Testis (tissue), 3 donors: Measurements from ENCODE around the gene NFATC3. TPM values are rescaled to one million over a fixed set of nuclear protein-coding genes. Genes with fewer than 3 reads are reported as not detected.

Source experiments
- DNase-seq: peaks from one replicate; pipeline ENCODE4 v3.0.0-alpha.2; 2019
- H3K27ac ChIP-seq, 2 donors: fragments of 200-600 bp; sonication (generic); one replicate each; pipeline ENCODE4 v1.5.1; 2019
- H3K27me3 ChIP-seq: fragments of 200-600 bp; sonication (generic); one replicate; pipeline ENCODE4 v1.5.1; 2019
- H3K36me3 ChIP-seq: fragments of 200-600 bp; sonication (generic); one replicate; pipeline ENCODE4 v1.5.1; 2017; ENCODE audit warnings: low read depth; ENCODE audit errors: missing control alignments
- H3K4me1 ChIP-seq: fragments of 200-600 bp; sonication (generic); one replicate; pipeline ENCODE4 v1.5.1; 2019
- H3K4me3 ChIP-seq, 2 donors: fragments of 200-600 bp; sonication (generic); one replicate each; pipeline ENCODE4 v1.5.1; 2017 to 2019
- H3K9me3 ChIP-seq: fragments of 200-600 bp; sonication (generic); one replicate; pipeline ENCODE4 v1.5.1; 2017
- CTCF ChIP-seq, 3 experiments: fragments of 450-650 bp in 2 of 3; fragments of 200-600 bp in 1 of 3; sonication (generic) in 1 of 3; IDR thresholded peaks; one replicate each; pipeline ENCODE4 v1.5.1; 2016 to 2019; ENCODE audit warnings: antibody characterized with exemption in 3 of 3, mild to moderate bottlenecking in 2 of 3, moderate library complexity in 1 of 3
- POLR2A ChIP-seq: fragments of 450-650 bp; IDR thresholded peaks from one replicate; pipeline ENCODE4 v1.6.1; 2017; ENCODE audit warnings: antibody characterized with exemption, mild to moderate bottlenecking, moderate library complexity
- WGBS, 2 donors: methylation state at CpG; one replicate each; pipeline ENCODE4 v1.1.5; 2018; 5-methylcytosine and 5-hydroxymethylcytosine counted together
- intact Hi-C: fragments of 100-400 bp; cut with DNase I; formaldehyde crosslinking; loops from one replicate; pipeline ENCODE4 v1.15.1; 2023; ENCODE audit warnings: low total_unique reads
- polyA plus RNA-seq: library from polyadenylated mRNA; stranded (reverse); fragments of 350-450 nt; fragmentation: Illumina TruSeq; extraction: RNeasy Lipid Tissue Mini Kit (QIAGEN cat#74804); gene quantifications from one replicate; pipeline ENCODE4 v1.2.3, GENCODE V29; 2014; ENCODE audit warnings: low read depth, low replicate concordance; ENCODE audit not compliant: insufficient read depth
- total RNA-seq, 2 donors: library from RNA; depleted of rRNA; stranded (reverse); fragments of >200 nt; gene quantifications; one replicate each; pipeline ENCODE4 v1.2.3, GENCODE V29; 2016

The NFATC3 gene
- total and polyA plus RNA-seq, 3 donors from 2014 or later, result 78.0 to 115 (median 94.7) TPM

GRCh38 chr16:68247932-68248331 lies 162.8 kb downstream of the NFATC3 start:
- no peaks in the 10 kb centered on the region for H3K27me3 ChIP-seq
- 90 to 96% methylated on average over 4 of the region's 4 CpGs for WGBS, 2 donors
- H3K4me3 ChIP-seq, result no peak overlapping the region
- TF ChIP-seq CTCF (IDR thresholded peaks at IDR 0.05) (no peak), POLR2A (no peak)
- H3K36me3 ChIP-seq, result no peaks in the 10 kb centered on the region
- peaks cover 15% of the 10 kb centered on the region for H3K4me1 ChIP-seq
- H3K9me3 ChIP-seq, result no peaks in the 10 kb centered on the region
- no peak overlapping the region for H3K27ac ChIP-seq
- intact Hi-C loops, result no loop called here
- no peak for DNase-seq

- no peak for TF ChIP-seq POLR2A
- H3K9me3 ChIP-seq, result no peaks in the 10 kb centered on the region
- no peaks in the 10 kb centered on the region for H3K27me3 ChIP-seq
- intact Hi-C loops, result no loop called here
- H3K36me3 ChIP-seq, result no peaks in the 10 kb centered on the region
- H3K4me3 ChIP-seq, result no peak overlapping the region
- no peak for DNase-seq
- H3K4me1 ChIP-seq, result peaks cover 13% of the 10 kb centered on the region
- WGBS, 2 donors, result 83 to 95% methylated on average over 4 of the region's 4 CpGs
- H3K27ac ChIP-seq, result no peak overlapping the region
Measured at GRCh38 chr16:68249371-68249770, 164.2 kb downstream of the NFATC3 start.

- Histone ChIP-seq H3K9me3 (no peaks in the 10 kb centered on the region), H3K27ac (no peak overlapping the region), H3K36me3 (no peaks in the 10 kb centered on the region), H3K4me3 (no peak overlapping the region), H3K27me3 (no peaks in the 10 kb centered on the region), H3K4me1 (peaks cover 5% of the 10 kb centered on the region)
- no peak for DNase-seq
- WGBS, 2 donors, result 84 to 92% methylated on average over 6 of the region's 6 CpGs
- no peak for TF ChIP-seq CTCF (IDR thresholded peaks at IDR 0.05)
- no peak for TF ChIP-seq POLR2A
- intact Hi-C loops, result no loop called here
Measured at GRCh38 chr16:68250951-68251350, 165.8 kb downstream of the NFATC3 start.

GRCh38 chr16:68251832-68252231 lies 166.7 kb downstream of the NFATC3 start:
- Histone ChIP-seq H3K36me3 (no peaks in the 10 kb centered on the region), H3K27ac (no peak overlapping the region), H3K27me3 (no peaks in the 10 kb centered on the region), H3K4me3 (no peak overlapping the region), H3K4me1 (no peaks in the 10 kb centered on the region), H3K9me3 (no peaks in the 10 kb centered on the region)
- WGBS, 2 donors, result 88 to 89% methylated on average over 5 of the region's 5 CpGs
- DNase-seq, result no peak
- TF ChIP-seq CTCF (IDR thresholded peaks at IDR 0.05) (no peak), POLR2A (no peak)
- intact Hi-C loops, result no loop called here

GRCh38 chr16:68252383-68252782 lies 167.2 kb downstream of the NFATC3 start:
- no peak for DNase-seq
- H3K27ac ChIP-seq, result no peak overlapping the region
- TF ChIP-seq CTCF (IDR thresholded peaks at IDR 0.05) (no peak), POLR2A (no peak)
- 95% methylated on average over 3 to 5 of the region's 5 CpGs for WGBS, 2 donors
- no peaks in the 10 kb centered on the region for H3K27me3 ChIP-seq
- no peaks in the 10 kb centered on the region for H3K9me3 ChIP-seq
- H3K4me1 ChIP-seq, result no peaks in the 10 kb centered on the region
- intact Hi-C loops, result no loop called here
- no peak overlapping the region for H3K4me3 ChIP-seq
- no peaks in the 10 kb centered on the region for H3K36me3 ChIP-seq
